ENCODE data around the gene MYRF. TPM values are rescaled to one million over a fixed set of nuclear protein-coding genes. Genes with fewer than 3 reads are reported as not detected.
A peak's percentile ranks its signal among the peaks of the same experiment; 100 is the strongest.

The MYRF gene
- total and polyA plus RNA-seq, 9 of the 15 experiments (the other 6 are each of a cell fraction or from before 2014, with no cell fraction given), result 2.3 to 25.8 (median 7.1) TPM

- TF ChIP-seq E2F3 (CRISPR knock-in tag; IDR thresholded peaks at IDR 0.05) (peak; percentile 83), CC2D1A (IDR thresholded peaks at IDR 0.05) (peak; percentile 36; the same call in 1 of the 2 replicates), ZNF133 (CRISPR knock-in tag; IDR thresholded peaks at IDR 0.05) (no peak), ZNF780A (CRISPR knock-in tag; IDR thresholded peaks at IDR 0.05) (no peak), POLR2A (conservative IDR thresholded peaks at IDR 0.05) (peak; percentile 72), DACH1 (IDR thresholded peaks at IDR 0.05; ENCODE audit: partially characterized antibody) (no peak), ZNF431 (CRISPR knock-in tag; IDR thresholded peaks at IDR 0.05) (no peak), ILF3 (IDR thresholded peaks at IDR 0.05; ENCODE audit: borderline replicate concordance) (no peak), MAX (CRISPR knock-in tag; IDR thresholded peaks at IDR 0.05) (peak; percentile 75), GABPB2 (CRISPR knock-in tag; conservative IDR thresholded peaks at IDR 0.05) (no peak), ZC3H4 (CRISPR knock-in tag; IDR thresholded peaks at IDR 0.05; ENCODE audit: borderline replicate concordance) (no peak), KDM2B (CRISPR knock-in tag; IDR thresholded peaks at IDR 0.05) (no peak), IRF2 (CRISPR knock-in tag; IDR thresholded peaks at IDR 0.05) (no peak), HDAC3 (IDR thresholded peaks at IDR 0.05; ENCODE audit: borderline replicate concordance, partially characterized antibody) (no peak), MECOM (CRISPR knock-in tag; IDR thresholded peaks at IDR 0.05) (peak; percentile 81), ELK3 (CRISPR knock-in tag; IDR thresholded peaks at IDR 0.05) (no peak), XRCC4 (IDR thresholded peaks at IDR 0.05; ENCODE audit: extremely low read depth, insufficient read depth, insufficient read length) (no peak), NR4A1 (CRISPR knock-in tag; IDR thresholded peaks at IDR 0.05) (peak; percentile 96), NR4A1 (tag; IDR thresholded peaks at IDR 0.05) (peak; percentile 95), ZBTB33 (CRISPR knock-in tag; IDR thresholded peaks at IDR 0.05) (no peak)
- TF ChIP-seq, protein P1, sequence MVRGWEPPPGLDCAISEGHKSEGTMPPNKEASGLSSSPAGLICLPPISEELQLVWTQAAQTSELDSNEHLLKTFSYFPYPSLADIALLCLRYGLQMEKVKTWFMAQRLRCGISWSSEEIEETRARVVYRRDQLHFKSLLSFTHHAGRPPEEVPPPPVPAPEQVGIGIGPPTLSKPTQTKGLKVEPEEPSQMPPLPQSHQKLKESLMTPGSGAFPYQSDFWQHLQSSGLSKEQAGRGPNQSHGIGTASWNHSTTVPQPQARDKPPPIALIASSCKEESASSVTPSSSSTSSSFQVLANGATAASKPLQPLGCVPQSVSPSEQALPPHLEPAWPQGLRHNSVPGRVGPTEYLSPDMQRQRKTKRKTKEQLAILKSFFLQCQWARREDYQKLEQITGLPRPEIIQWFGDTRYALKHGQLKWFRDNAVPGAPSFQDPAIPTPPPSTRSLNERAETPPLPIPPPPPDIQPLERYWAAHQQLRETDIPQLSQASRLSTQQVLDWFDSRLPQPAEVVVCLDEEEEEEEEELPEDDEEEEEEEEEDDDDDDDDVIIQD (CRISPR knock-in tag; IDR thresholded peaks at IDR 0.05), result no peak
- TF ChIP-seq, protein P2, sequence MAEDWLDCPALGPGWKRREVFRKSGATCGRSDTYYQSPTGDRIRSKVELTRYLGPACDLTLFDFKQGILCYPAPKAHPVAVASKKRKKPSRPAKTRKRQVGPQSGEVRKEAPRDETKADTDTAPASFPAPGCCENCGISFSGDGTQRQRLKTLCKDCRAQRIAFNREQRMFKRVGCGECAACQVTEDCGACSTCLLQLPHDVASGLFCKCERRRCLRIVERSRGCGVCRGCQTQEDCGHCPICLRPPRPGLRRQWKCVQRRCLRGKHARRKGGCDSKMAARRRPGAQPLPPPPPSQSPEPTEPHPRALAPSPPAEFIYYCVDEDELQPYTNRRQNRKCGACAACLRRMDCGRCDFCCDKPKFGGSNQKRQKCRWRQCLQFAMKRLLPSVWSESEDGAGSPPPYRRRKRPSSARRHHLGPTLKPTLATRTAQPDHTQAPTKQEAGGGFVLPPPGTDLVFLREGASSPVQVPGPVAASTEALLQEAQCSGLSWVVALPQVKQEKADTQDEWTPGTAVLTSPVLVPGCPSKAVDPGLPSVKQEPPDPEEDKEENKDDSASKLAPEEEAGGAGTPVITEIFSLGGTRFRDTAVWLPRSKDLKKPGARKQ (CRISPR knock-in tag; IDR thresholded peaks at IDR 0.05), result no peak
These were observed 82.0 kb downstream of the MYRF start (continued) for GRCh38 chr11:61834278-61835048.

Measured in K562 (cell line).